Gastrocnemius medialis (tissue), 4 donors: ENCODE measurements around the gene TMEM266. TPM values are rescaled to one million over a fixed set of nuclear protein-coding genes. Genes with fewer than 3 reads are reported as not detected.
A peak's percentile ranks its signal among the peaks of the same experiment; 100 is the strongest.

Experiments used
- ATAC-seq, 2 donors: fragments of 150-250 bp; one replicate each; pipeline ENCODE4 v1.9.1; 2016
- DNase-seq, 2 donors: peaks; one replicate each; pipeline ENCODE4 v3.0.0-alpha.2; 2019
- H3K27ac ChIP-seq, 4 donors: fragments of 200-600 bp; sonication (generic); 1 replicate in 1 of 4; 2 replicates in 3 of 4; pipeline ENCODE4 v1.5.1; 2016 to 2018; ENCODE audit warnings: mild to moderate bottlenecking in 2 of 4, moderate library complexity in 1 of 4
- H3K27me3 ChIP-seq, 3 donors: fragments of 200-600 bp; sonication (generic) in 2 of 3; 1 replicate in 1 of 3; 2 replicates in 2 of 3; pipeline versions ENCODE4 v1.5.1 to v1.6.0; 2016 to 2019; ENCODE audit warnings: mild to moderate bottlenecking in 1 of 3, moderate library complexity in 1 of 3
- H3K36me3 ChIP-seq, 2 donors: fragments of 200-600 bp; sonication (generic) in 1 of 2; one replicate each; pipeline ENCODE4 v1.5.1; 2017 to 2018
- H3K4me1 ChIP-seq, 2 donors: fragments of 200-600 bp; sonication (generic) in 1 of 2; one replicate each; pipeline ENCODE4 v1.5.1; 2016 to 2017; ENCODE audit warnings: mild to moderate bottlenecking in 2 of 2
- H3K4me3 ChIP-seq, 4 donors: fragments of 200-600 bp; sonication (generic) in 3 of 4; 1 replicate in 1 of 4; 2 replicates in 3 of 4; pipeline ENCODE4 v1.5.1; 2016 to 2019; ENCODE audit warnings: mild to moderate bottlenecking in 2 of 4
- H3K9me3 ChIP-seq, 3 donors: fragments of 200-600 bp; sonication (generic) in 2 of 3; 1 replicate in 1 of 3; 2 replicates in 2 of 3; pipeline ENCODE4 v1.5.1; 2016 to 2019
- POLR2A ChIP-seq, 2 donors: fragments of 450-650 bp; IDR thresholded peaks; one replicate each; pipeline ENCODE4 v1.6.1; 2017; ENCODE audit warnings: antibody characterized with exemption in 2 of 2, mild to moderate bottlenecking in 2 of 2, moderate library complexity in 2 of 2
- in situ Hi-C, 4 donors: fragments of 200-750 bp; cut with MboI; loops; one replicate each; pipeline versions ENCODE4 v1.15.0 to v1.8.0; 2017; ENCODE audit warnings: low sequenced_read_pairs in 4 of 4
- intact Hi-C: fragments of 100-400 bp; cut with DNase I; formaldehyde crosslinking; loops from one replicate; pipeline ENCODE4 v1.15.1; 2023; ENCODE audit warnings: low total_unique reads
- total RNA-seq, 4 donors: library from RNA; depleted of rRNA; stranded (reverse); fragments of >200 nt; gene quantifications; one replicate each; pipeline versions ENCODE4 v1.1.0 to v1.2.3, GENCODE V29; 2016
- TF ChIP-seq, protein P1 (sequence below), 5 experiments: fragments of 450-650 bp in 3 of 5; fragments of 200-600 bp in 2 of 5; sonication (generic) in 2 of 5; IDR thresholded peaks in 4 of 5; conservative IDR thresholded peaks in 1 of 5; 1 replicate in 4 of 5; 2 replicates in 1 of 5; pipeline ENCODE4 v1.5.1; 2016 to 2019; ENCODE audit warnings: antibody characterized with exemption in 5 of 5, mild to moderate bottlenecking in 3 of 5, moderate library complexity in 3 of 5

Gene TMEM266
- total RNA-seq, 4 donors from 2014 or later, result 3.6 to 17.1 (median 11.7) TPM

DNA sequence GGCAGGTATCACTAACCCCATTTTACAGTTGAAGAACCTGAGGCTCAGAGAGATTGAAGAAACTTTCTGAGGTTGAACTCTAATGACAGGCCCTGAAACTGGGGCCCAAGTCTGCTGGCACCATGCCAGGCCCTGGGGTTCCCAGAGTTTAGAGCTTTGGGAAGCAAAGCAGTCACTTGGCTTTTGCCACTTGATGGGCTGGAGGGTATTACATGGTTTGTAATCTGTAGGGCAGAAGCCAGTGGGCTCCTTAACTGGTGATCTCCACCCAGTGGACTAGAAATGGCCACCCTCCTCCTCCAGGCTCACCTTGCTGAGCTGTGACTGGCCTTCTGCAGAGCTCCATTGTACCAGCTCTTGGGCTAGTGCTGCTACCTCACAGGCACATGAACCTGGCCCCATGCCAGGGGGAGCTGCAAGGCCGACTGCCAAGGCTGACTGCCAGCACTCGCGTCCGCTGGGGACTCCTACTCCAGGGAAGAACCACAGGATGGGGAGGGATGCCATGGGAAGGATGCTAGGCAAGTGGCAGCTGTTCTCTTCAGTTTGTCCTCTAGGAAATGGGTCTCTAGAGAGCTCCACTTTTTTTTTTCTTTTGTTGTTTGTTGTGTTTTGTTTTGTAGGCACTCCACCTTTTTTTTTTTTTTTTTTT is 146.7 kb downstream of the TMEM266 start:
- peak; percentile 67 to 73 for ATAC-seq

DNA sequence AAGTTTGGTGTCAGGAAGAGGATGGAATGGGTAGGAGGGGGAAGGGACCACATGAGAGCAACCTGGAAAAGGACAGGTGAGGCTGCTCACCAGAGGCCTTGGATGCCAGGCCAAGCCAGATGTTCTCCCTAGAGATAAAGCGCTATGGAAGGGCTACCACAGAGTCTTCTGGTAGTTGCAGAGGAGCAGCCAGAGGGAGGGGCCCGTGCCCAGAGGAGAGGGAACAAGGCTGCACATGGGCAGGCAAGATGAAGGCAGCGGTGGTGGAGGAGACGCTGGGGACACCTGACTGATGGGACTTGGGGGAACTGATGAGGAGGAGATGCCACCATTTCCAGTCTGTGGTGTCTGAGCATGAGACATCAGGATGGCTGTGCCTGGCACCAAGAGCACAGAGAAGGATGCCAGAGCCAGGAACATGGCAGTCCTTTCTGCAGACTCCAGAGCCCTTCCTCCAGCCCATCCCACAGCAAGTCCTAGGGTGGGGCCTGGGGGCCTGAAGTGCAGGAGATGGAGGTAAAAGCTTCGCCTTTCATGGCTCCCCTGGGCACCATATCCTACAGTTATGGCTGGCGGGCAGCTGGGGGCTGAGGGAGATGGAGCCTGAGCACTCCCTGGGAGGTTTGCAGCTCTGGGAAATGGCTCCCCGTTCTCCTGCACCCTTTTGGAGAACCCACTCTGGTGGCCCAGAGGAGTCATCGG is 148.4 kb downstream of the TMEM266 start:
- Histone ChIP-seq H3K36me3 (peaks cover 0 to 16% of the 10 kb centered on the region in 2 donors), H3K9me3 (no peaks in the 10 kb centered on the region), H3K4me3 (no peak overlapping the region), H3K27ac (no peak overlapping the region), H3K27me3 (no peaks in the 10 kb centered on the region), H3K4me1 (peaks cover 0 to 5% of the 10 kb centered on the region in 2 donors)
- intact Hi-C loops, result no loop called here
- no peak for DNase-seq
- no peak for TF ChIP-seq POLR2A (IDR thresholded peaks at IDR 0.05)
- no peak for ATAC-seq
- in situ Hi-C loops, result no loop called here

More for the DNA sequence above, 146.7 kb downstream of the TMEM266 start:
- H3K27ac ChIP-seq, result peak overlapping the region; percentile 44 to 64 (median 58)
- no peak overlapping the region for H3K4me3 ChIP-seq
- intact Hi-C loops, result no loop called here
- in situ Hi-C loops, result no loop called here
- peaks cover 0 to 8% of the 10 kb centered on the region in 2 donors for H3K36me3 ChIP-seq
- TF ChIP-seq, protein P1, sequence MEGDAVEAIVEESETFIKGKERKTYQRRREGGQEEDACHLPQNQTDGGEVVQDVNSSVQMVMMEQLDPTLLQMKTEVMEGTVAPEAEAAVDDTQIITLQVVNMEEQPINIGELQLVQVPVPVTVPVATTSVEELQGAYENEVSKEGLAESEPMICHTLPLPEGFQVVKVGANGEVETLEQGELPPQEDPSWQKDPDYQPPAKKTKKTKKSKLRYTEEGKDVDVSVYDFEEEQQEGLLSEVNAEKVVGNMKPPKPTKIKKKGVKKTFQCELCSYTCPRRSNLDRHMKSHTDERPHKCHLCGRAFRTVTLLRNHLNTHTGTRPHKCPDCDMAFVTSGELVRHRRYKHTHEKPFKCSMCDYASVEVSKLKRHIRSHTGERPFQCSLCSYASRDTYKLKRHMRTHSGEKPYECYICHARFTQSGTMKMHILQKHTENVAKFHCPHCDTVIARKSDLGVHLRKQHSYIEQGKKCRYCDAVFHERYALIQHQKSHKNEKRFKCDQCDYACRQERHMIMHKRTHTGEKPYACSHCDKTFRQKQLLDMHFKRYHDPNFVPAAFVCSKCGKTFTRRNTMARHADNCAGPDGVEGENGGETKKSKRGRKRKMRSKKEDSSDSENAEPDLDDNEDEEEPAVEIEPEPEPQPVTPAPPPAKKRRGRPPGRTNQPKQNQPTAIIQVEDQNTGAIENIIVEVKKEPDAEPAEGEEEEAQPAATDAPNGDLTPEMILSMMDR (IDR thresholded peaks at IDR 0.05 in 4 of 5, conservative IDR thresholded peaks at IDR 0.05 in 1 of 5), result no peak
- TF ChIP-seq POLR2A (IDR thresholded peaks at IDR 0.05), result no peak
- H3K4me1 ChIP-seq, result peaks cover 0 to 5% of the 10 kb centered on the region in 2 donors
- DNase-seq, result peak; percentile 67 to 88
- no peaks in the 10 kb centered on the region for H3K9me3 ChIP-seq
- no peaks in the 10 kb centered on the region for H3K27me3 ChIP-seq

DNA sequence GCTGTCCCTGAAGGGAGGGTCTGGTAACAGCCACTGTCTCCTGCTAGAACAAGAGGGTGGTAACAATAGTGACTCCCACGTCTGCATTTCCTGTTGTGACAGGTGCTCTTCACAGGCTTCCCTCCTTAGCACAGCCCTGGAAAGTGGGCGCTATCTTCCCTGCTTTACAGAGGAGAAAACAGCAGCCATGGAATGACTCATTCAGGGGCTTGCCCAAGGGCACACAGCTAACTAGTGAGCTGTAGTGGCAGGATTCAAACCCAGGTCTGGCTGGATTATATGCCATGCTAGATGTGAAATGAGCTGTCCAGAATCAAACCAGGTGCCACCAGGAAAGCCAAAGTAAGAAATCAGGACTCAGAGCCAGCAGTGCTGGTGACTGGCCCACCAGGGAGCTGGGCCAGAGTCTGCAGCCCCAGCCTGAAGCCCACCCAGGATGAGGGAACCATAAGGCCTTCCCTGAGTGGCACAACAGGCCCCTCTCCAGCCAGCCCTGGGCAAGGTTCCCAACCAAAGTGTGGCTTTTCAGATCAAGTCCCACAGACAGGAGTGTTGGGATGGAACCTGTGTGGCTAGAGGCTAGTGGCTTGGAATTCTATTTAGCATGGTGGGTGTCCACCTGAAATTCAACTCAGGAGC is 149.1 kb downstream of the TMEM266 start:
- Histone ChIP-seq H3K27me3 (no peaks in the 10 kb centered on the region), H3K4me3 (no peak overlapping the region), H3K36me3 (peaks cover 0 to 22% of the 10 kb centered on the region in 2 donors), H3K9me3 (no peaks in the 10 kb centered on the region), H3K27ac (no peak overlapping the region), H3K4me1 (peaks cover 0 to 5% of the 10 kb centered on the region in 2 donors)
- intact Hi-C loops, result no loop called here
- no peak for ATAC-seq
- DNase-seq, result no peak
- TF ChIP-seq POLR2A (IDR thresholded peaks at IDR 0.05), result no peak
- TF ChIP-seq, protein P1 (IDR thresholded peaks at IDR 0.05 in 4 of 5, conservative IDR thresholded peaks at IDR 0.05 in 1 of 5), result no peak
- in situ Hi-C loops, result no loop called here

DNA sequence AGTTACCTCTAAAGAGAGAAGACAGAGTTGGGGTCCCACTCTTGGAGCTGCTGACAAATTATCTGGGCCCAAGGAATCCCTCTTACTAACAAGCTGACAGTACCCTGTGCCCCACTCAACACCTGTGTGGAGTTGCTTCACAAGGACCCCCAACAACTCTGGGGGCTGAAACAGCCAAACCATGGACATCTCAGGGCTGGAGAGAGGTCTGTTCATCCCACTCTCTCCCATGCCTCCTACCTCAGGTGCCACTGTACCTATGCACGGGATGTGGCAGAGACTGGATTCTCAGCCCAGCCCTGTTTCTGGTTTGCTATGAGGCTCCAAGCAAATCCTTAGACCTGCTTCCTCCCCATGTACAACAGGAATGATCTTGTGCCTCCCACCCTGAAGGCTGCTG is 149.7 kb downstream of the TMEM266 start:
- intact Hi-C loops (no loop called here), in situ Hi-C loops (no loop called here)
- peaks cover 0 to 23% of the 10 kb centered on the region in 2 donors for H3K36me3 ChIP-seq
- ATAC-seq (no peak), DNase-seq (no peak)
- H3K9me3 ChIP-seq, result no peaks in the 10 kb centered on the region
- H3K27me3 ChIP-seq, result no peaks in the 10 kb centered on the region
- H3K4me1 ChIP-seq, result peaks cover 5% of the 10 kb centered on the region in 2 donors
- H3K4me3 ChIP-seq, result no peak overlapping the region
- H3K27ac ChIP-seq, result no peak overlapping the region
- TF ChIP-seq, protein P1 (IDR thresholded peaks at IDR 0.05 in 4 of 5, conservative IDR thresholded peaks at IDR 0.05 in 1 of 5), result no peak
- no peak for TF ChIP-seq POLR2A (IDR thresholded peaks at IDR 0.05)

DNA sequence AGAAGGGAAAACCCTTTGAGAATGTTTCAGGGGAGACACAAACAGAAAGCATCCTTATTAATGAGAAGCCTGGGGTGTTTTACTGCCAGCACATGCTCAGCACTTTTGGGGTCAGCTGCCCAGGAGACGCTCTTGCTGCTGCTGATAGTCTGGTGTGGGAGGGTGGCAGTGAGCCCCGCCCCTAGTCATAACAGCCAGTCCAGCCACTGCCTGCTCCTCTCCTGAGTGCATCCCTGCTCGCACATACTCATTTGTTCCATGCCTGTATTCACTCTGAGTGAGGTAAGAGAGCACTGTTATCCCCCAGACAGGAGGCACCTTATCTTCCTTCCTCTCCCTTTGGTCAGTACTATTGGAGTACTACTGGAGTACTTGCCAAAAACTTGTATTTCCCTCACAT is 150.2 kb downstream of the TMEM266 start:
- TF ChIP-seq POLR2A (IDR thresholded peaks at IDR 0.05), result no peak
- TF ChIP-seq, protein P1 (IDR thresholded peaks at IDR 0.05 in 4 of 5, conservative IDR thresholded peaks at IDR 0.05 in 1 of 5), result no peak
- H3K27me3 ChIP-seq, result no peaks in the 10 kb centered on the region
- peaks cover 0 to 23% of the 10 kb centered on the region in 2 donors for H3K36me3 ChIP-seq
- peaks cover 5% of the 10 kb centered on the region in 2 donors for H3K4me1 ChIP-seq
- ATAC-seq (no peak), DNase-seq (no peak)
- no peak overlapping the region for H3K27ac ChIP-seq
- no peaks in the 10 kb centered on the region for H3K9me3 ChIP-seq
- H3K4me3 ChIP-seq, result no peak overlapping the region
- in situ Hi-C loops, result no loop called here
- intact Hi-C loops, result no loop called here
